ENCODE data around the gene DNAH5. TPM values are rescaled to one million over a fixed set of nuclear protein-coding genes. Genes with fewer than 3 reads are reported as not detected.

The DNAH5 gene
- total and polyA plus RNA-seq, 10 donors, result 0.02 to 1.5 (median 0.21) TPM

GRCh38 chr5:13708906-13709305, 235.6 kb downstream of the DNAH5 start:
- Histone ChIP-seq H3K4me3 (no peak overlapping the region), H3K36me3 (no peaks in the 10 kb centered on the region), H3K4me1 (no peaks in the 10 kb centered on the region), H3K27ac (no peak overlapping the region), H3K27me3 (replicated peaks in 1 of 7) (no peaks in the 10 kb centered on the region), H3K9me3 (peaks cover 0 to 36% (median 0%) of the 10 kb centered on the region in 8 donors)
- intact Hi-C loops (cut with DNase I; ENCODE audit: low total_unique reads), result no loop called here
- no peak for DNase-seq
- 47 to 73% (median 57%) methylated on average over 2 of the region's 2 CpGs for WGBS, 5 donors
- TF ChIP-seq CTCF (IDR thresholded peaks at IDR 0.05 in 8 of 11, conservative IDR thresholded peaks at IDR 0.05 in 3 of 11), result no peak
- TF ChIP-seq POLR2AphosphoS5 (IDR thresholded peaks at IDR 0.05), result no peak

GRCh38 chr5:13708432-13708831, 236.1 kb downstream of the DNAH5 start:
- WGBS, 5 donors, result 54 to 64% (median 56%) methylated on average over 2 of the region's 2 CpGs
- no peaks in the 10 kb centered on the region for H3K4me1 ChIP-seq
- intact Hi-C loops (cut with DNase I; ENCODE audit: low total_unique reads), result no loop called here

GRCh38 chr5:13704396-13704795, 240.1 kb downstream of the DNAH5 start:
- peaks cover 0 to 20% (median 0%) of the 10 kb centered on the region in 8 donors for H3K9me3 ChIP-seq
- whole genome bisulfite sequencing, 5 donors, result 69 to 82% (median 78%) methylated on average over 4 of the region's 4 CpGs
- TF ChIP-seq CTCF (IDR thresholded peaks at IDR 0.05 in 8 of 11, conservative IDR thresholded peaks at IDR 0.05 in 3 of 11) (no peak), POLR2A (IDR thresholded peaks at IDR 0.05) (no peak), POLR2AphosphoS5 (IDR thresholded peaks at IDR 0.05) (no peak)
- H3K4me3 ChIP-seq, result no peak overlapping the region
- H3K27ac ChIP-seq, result no peak overlapping the region
- DNase-seq, result no peak
- H3K36me3 ChIP-seq, result no peaks in the 10 kb centered on the region
- H3K4me1 ChIP-seq, result no peaks in the 10 kb centered on the region
- no peaks in the 10 kb centered on the region for H3K27me3 ChIP-seq (replicated peaks in 1 of 7)
- intact Hi-C loops (cut with DNase I; ENCODE audit: low total_unique reads), result no loop called here

More at GRCh38 chr5:13708432-13708831, 236.1 kb downstream of the DNAH5 start:
- TF ChIP-seq POLR2AphosphoS5 (IDR thresholded peaks at IDR 0.05) (no peak), POLR2A (IDR thresholded peaks at IDR 0.05) (no peak), CTCF (IDR thresholded peaks at IDR 0.05 in 8 of 11, conservative IDR thresholded peaks at IDR 0.05 in 3 of 11) (no peak)
- no peak overlapping the region for H3K4me3 ChIP-seq
- H3K9me3 ChIP-seq, result peaks cover 0 to 36% (median 0%) of the 10 kb centered on the region in 8 donors
- H3K27ac ChIP-seq, result no peak overlapping the region
- DNase-seq, result no peak
- no peaks in the 10 kb centered on the region for H3K27me3 ChIP-seq (replicated peaks in 1 of 7)
- no peaks in the 10 kb centered on the region for H3K36me3 ChIP-seq

- Histone ChIP-seq H3K36me3 (no peaks in the 10 kb centered on the region), H3K27me3 (replicated peaks in 1 of 7) (no peaks in the 10 kb centered on the region), H3K4me1 (no peaks in the 10 kb centered on the region), H3K9me3 (peaks cover 0 to 14% (median 7%) of the 10 kb centered on the region in 8 donors), H3K27ac (no peak overlapping the region), H3K4me3 (no peak overlapping the region)
- TF ChIP-seq CTCF (IDR thresholded peaks at IDR 0.05 in 8 of 11, conservative IDR thresholded peaks at IDR 0.05 in 3 of 11), result no peak
- TF ChIP-seq POLR2A (IDR thresholded peaks at IDR 0.05), result no peak
- no peak for TF ChIP-seq POLR2AphosphoS5 (IDR thresholded peaks at IDR 0.05)
- no peak for DNase-seq
- 83 to 94% (median 89%) methylated on average over 6 of the region's 6 CpGs for WGBS, 5 donors
- intact Hi-C loops (cut with DNase I; ENCODE audit: low total_unique reads), result no loop called here
Measured at GRCh38 chr5:13700626-13701025, 243.9 kb downstream of the DNAH5 start.
